Right cardiac atrium (tissue), 5 donors: ENCODE results near the gene PRKCA. TPM values are rescaled to one million over a fixed set of nuclear protein-coding genes. Genes with fewer than 3 reads are reported as not detected.
A peak's percentile ranks its signal among the peaks of the same experiment; 100 is the strongest.

Source experiments
- ATAC-seq, 2 donors: fragments of 200-7000 bp; cut with Tn5 transposase; one replicate each; pipeline versions ENCODE4 v1.8.0 to v1.9.1; 2020; ENCODE audit warnings: moderate library complexity in 2 of 2, mild to moderate bottlenecking in 1 of 2
- DNase-seq, 3 donors: peaks; one replicate each; pipeline ENCODE4 v3.0.0-alpha.2; 2020
- H3K27ac ChIP-seq: one replicate; pipeline ENCODE4 v1.5.1; 2013; ENCODE audit warnings: mild to moderate bottlenecking, low read length, control low read depth, moderate library complexity
- H3K27me3 ChIP-seq: one replicate; pipeline ENCODE4 v1.6.1; 2013; ENCODE audit not compliant: control insufficient read depth, insufficient read depth
- H3K4me1 ChIP-seq: one replicate; pipeline ENCODE4 v1.6.1; 2013; ENCODE audit warnings: low read length; ENCODE audit not compliant: control insufficient read depth, insufficient read depth
- H3K4me3 ChIP-seq: one replicate; pipeline ENCODE4 v1.5.1; 2013; ENCODE audit warnings: low read length, control low read depth
- H3K9me3 ChIP-seq: one replicate; pipeline ENCODE4 v1.6.1; 2013; ENCODE audit warnings: low read length; ENCODE audit not compliant: control insufficient read depth
- WGBS: extraction: QIAGEN DNeasy Blood & Tissue Kit; methylation state at CpG from one replicate; pipeline ENCODE4 v1.1.7; 2013; 5-methylcytosine and 5-hydroxymethylcytosine counted together
- intact Hi-C, 4 donors: fragments of 100-400 bp; cut with DNase I; formaldehyde crosslinking; loops; one replicate each; pipeline versions ENCODE4 v1.11.0 to v1.14.0; 2022 to 2023
- polyA plus RNA-seq: library from polyadenylated mRNA; stranded (reverse); fragments of 200-250 nt; gene quantifications from one replicate; pipeline ENCODE4 v1.2.3, GENCODE V29; 2013
- total RNA-seq, 4 donors: library from RNA; stranded (reverse); fragmentation: NEBNext Ultra II Directional; extraction: Animal tissue kit (Norgen Biotek cat#: 25700); gene quantifications; one replicate each; pipeline ENCODE4 v1.2.1, GENCODE V29; 2021
- donor health status: healthy with polysubstance abuse.
- donor health status: DM: no; HTN: yes; CAD: no.
- donor health status: DM: no; HTN: no; CAD: no.
- donor health status: DM: no; HTN: yes; CAD: no; lungs with severe emphysema.
- donor health status: DM: yes; HTN: yes; CAD: no.

PRKCA gene
- total and polyA plus RNA-seq, 5 donors: 2.2 to 8.0 (median 6.8) TPM

DNA sequence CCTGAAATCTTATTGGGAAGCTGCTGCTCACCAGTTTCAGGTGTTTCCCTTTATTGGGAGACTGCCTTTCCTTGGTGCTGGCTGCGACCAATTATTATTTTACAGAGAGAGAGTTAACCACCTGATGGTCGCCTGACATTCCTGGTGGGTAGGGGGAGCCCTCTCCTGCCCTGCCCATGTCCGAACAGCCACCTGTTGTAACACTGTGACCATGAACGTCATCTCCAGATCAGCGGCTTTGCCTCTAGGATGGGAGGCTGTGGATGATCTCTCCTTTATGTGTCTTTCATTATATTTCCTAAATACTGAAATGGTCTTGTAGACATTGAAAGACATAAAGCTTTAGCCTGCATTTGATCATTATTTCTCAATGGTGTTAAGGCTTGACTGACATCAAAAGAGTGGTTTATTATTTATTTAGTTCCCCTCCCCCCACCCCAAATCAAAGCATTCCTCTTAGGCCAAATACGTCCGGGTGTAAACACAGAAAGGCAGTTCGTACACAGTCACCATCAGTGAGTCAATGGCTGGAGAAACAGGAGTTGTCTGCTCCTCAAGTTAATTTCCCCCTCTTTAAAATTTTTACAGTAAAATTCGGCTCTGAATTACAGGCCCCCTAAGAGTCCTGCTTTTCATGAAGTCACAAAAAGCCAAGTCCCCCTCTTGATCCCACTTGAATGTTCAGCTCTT is 474.7 kb downstream of the PRKCA start:
- intact Hi-C loops: no loop called here
- no peaks in the 10 kb centered on the region for H3K9me3 ChIP-seq
- no peak overlapping the region for H3K27ac ChIP-seq
- no peak overlapping the region for H3K4me3 ChIP-seq
- WGBS: 76% methylated on average over 9 of the region's 9 CpGs
- H3K4me1 ChIP-seq: no peaks in the 10 kb centered on the region
- no peaks in the 10 kb centered on the region for H3K27me3 ChIP-seq
- no peak for ATAC-seq
- no peak for DNase-seq

DNA sequence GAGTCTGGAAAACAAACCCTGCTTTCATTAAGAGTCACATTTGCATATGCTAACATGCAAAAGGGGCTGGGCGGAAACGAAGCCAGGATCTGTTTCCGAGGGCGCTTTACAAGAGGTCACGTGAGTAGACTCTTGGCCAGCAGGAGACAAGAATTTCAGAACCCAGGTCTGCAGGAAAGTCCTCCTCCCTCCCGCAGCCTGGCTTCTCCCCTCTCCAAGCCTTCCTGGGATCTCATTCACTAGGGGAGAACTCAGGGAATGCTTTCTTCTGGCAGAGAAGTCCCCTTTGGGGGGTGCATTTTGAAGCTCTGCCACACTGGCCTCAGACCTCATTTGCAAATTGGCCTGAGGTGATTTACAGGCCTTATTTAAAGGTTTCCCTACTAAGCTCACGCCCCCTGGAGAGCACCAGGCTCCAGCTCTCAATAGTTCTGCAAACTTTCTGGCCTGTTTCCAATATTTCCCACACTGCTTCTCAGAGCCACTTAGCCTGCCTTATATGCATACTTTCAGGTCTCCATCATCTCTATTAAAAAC is 475.3 kb downstream of the PRKCA start:
- Histone ChIP-seq H3K27me3 (no peaks in the 10 kb centered on the region), H3K4me3 (no peak overlapping the region), H3K9me3 (no peaks in the 10 kb centered on the region), H3K4me1 (no peaks in the 10 kb centered on the region), H3K27ac (no peak overlapping the region)
- ATAC-seq (no peak), DNase-seq (no peak)
- 62% methylated on average over 7 of the region's 7 CpGs for WGBS
- intact Hi-C loops: no loop called here

DNA sequence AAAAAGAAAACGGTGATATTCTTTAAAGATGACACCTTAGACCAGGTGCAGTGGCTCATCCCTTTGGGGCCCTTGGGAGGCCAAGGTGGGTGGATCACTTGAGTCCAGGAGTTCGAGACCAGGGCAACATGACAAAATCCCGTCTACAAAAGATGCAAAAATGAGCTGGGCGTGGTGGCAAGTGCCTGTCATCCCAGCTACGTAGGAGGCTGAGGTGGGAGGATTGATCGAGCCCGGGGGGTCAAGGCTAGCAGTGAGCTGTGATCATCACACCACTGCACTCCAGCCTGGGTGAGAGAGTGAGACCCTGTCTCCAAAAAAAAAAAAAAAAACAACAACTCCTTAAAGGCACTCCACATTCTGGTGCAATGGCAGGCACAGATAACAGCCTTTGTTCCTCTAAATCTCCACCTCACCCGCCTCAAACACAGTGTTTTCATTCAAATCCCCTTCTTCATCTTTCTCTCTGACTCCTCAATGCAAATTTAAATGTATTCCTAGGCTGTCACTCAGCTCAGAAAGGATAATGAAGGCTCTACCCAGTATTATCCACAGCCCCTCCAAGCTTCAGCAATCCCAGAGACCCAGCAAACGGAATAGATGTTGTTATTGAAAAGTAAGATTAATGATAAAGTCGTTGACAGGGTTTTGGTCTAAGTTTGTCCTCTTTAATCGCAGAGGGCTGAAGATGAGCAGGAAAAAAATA is 476.3 kb downstream of the PRKCA start:
- ATAC-seq (no peak), DNase-seq (no peak)
- Histone ChIP-seq H3K27ac (no peak overlapping the region), H3K9me3 (no peaks in the 10 kb centered on the region), H3K4me1 (no peaks in the 10 kb centered on the region), H3K27me3 (no peaks in the 10 kb centered on the region), H3K4me3 (no peak overlapping the region)
- intact Hi-C loops: no loop called here
- 89% methylated on average over 11 of the region's 11 CpGs for WGBS

DNA sequence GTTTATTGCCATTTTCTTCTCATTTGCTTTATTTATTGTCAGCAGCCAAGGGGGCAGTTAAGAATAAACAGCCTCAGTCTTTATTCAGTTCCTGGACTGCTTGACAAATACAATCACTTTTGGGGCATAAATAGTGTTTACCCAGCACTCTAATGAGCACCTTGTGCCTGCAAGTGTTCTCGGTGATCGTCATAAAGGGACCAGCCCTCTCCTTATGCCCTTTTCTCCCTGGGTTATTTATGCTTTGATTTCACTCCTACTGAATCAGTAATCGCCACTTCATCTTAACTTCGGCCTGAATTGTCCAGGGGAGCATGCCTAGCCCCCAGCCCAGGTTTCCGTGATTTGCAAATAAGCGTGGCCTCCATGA is 476.8 kb downstream of the PRKCA start:
- WGBS: 93% methylated on average over 6 of the region's 6 CpGs
- intact Hi-C loops: no loop called here
- DNase-seq (no peak), ATAC-seq (no peak)
- no peaks in the 10 kb centered on the region for H3K4me1 ChIP-seq
- no peak overlapping the region for H3K4me3 ChIP-seq
- no peaks in the 10 kb centered on the region for H3K9me3 ChIP-seq
- H3K27ac ChIP-seq: no peak overlapping the region
- no peaks in the 10 kb centered on the region for H3K27me3 ChIP-seq

DNA sequence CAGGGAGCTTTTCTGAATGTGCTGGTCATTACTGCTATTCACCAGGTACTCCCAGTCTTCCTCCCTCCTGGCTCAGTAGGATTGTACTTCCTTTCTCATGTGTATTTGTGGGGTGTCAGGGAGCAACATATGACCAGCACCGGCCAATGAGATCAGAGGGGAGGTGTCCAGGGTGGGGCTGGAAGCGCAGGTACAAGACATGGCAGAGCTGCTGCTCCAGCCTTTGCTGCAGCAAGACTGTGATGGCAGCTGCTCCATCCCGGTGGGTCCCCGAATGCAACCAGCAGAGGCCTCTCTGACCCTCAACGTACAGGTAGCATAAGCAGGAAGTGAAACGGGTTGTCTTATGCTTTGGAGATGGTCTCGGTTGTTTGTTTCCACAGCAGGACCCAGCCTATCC is 478.7 kb downstream of the PRKCA start:
- intact Hi-C loops: no loop called here
- H3K9me3 ChIP-seq: no peaks in the 10 kb centered on the region
- H3K27me3 ChIP-seq: no peaks in the 10 kb centered on the region
- H3K27ac ChIP-seq: no peak overlapping the region
- no peaks in the 10 kb centered on the region for H3K4me1 ChIP-seq
- no peak overlapping the region for H3K4me3 ChIP-seq
- ATAC-seq (no peak), DNase-seq (no peak)
- WGBS: 88% methylated on average over 7 of the region's 7 CpGs

DNA sequence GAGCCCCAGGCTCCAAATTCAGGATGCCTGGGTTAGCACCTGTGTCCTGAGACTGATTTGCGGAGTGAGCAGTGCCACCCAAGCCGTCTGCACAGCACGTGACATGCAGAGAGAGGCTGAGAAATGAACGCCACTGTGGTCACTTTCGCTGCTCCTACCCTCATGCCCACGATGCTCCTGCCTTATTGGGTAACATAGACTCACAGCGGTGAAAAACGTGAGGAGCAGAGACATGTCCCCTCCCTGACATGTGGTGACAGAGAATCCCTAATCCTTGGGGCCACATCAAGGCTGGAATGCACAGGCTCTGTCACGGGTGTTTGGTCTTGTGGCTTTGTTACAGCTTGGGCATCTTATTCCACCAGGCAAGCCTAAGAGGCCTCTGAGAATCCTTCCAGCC is 480.4 kb downstream of the PRKCA start:
- Histone ChIP-seq H3K4me3 (no peak overlapping the region), H3K4me1 (no peaks in the 10 kb centered on the region), H3K27me3 (no peaks in the 10 kb centered on the region), H3K9me3 (no peaks in the 10 kb centered on the region), H3K27ac (no peak overlapping the region)
- intact Hi-C loops: no loop called here
- no peak for ATAC-seq
- DNase-seq: no peak
- WGBS: 88% methylated on average over 9 of the region's 9 CpGs

DNA sequence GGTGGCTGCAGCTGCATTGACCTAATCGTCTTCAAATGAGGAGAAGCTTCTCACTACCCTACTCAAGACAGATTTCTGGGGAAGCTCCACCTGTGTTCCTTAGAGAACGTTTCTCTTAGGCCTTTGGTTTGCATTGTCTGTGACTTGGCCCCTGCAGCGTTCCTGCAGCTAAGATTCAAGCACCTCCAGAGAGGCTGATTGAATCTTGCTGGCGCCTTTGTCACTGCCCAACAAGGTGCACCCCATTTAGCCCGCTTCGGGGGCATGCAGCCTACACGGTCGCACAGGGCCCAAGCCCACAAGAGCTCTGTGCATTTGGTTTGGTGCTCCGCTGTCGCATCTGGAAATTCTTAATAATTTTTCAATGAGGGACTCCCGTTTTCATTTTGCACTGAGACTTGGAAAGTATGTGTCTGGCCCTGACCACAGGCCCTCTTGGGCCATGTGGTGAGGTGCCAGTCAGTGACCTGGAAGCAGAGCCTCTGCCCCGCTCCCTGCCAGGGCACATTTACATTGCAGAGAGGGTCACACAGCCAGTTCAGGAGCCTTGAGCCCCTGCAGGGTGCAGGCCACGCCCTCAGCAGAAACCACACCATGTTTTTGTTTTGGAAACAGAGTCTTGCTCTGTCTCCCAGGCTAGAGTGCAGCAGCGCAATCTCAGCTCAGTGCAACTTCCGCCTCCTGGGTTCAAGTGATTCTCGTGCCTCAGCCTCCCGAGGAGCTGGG is 481.4 kb downstream of the PRKCA start:
- Histone ChIP-seq H3K9me3 (no peaks in the 10 kb centered on the region), H3K4me1 (peaks cover 3% of the 10 kb centered on the region), H3K27me3 (no peaks in the 10 kb centered on the region), H3K27ac (no peak overlapping the region), H3K4me3 (no peak overlapping the region)
- DNase-seq (no peak), ATAC-seq (no peak)
- intact Hi-C loops: no loop called here
- WGBS: 92% methylated on average over 17 of the region's 17 CpGs

DNA sequence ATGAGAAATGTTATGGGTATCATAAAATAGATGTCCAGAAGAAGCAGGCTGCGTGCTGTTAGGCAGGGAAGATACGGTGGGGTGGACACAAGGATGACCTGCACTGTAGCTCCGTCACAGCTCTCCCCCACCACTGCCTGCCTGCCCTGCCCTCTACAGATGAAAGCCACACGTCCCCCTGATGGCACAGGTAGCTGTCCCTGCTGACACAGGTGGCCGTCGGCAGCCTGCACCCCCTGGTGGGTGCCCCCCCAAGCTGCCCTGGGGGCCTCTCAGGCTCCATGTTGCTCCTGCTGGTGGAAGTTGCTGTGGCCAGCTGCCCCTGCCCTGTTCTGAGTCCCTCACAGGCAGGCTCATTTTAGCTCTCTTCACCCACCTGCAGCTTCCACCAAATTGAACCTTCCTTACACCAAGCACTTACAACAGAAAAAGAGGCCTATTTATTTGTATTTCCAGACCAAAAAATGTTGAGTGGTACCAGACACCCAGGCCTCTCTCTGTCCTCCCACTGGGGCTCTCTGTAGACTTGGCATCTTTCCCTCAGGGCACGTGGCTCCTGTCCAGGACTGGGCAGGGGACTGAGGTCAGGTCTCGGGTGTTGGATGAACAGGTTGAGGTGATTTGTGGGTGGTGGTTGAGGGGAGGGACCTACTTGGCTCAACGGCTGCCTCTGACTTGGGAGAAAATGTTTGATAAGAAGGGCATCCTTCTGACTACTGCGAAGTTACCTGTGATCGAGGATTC is 482.4 kb downstream of the PRKCA start:
- no peaks in the 10 kb centered on the region for H3K9me3 ChIP-seq
- intact Hi-C loops: no loop called here
- ATAC-seq (no peak), DNase-seq (no peak)
- no peak overlapping the region for H3K4me3 ChIP-seq
- peaks cover 3% of the 10 kb centered on the region for H3K4me1 ChIP-seq
- WGBS: 83% methylated on average over 11 of the region's 11 CpGs
- H3K27me3 ChIP-seq: no peaks in the 10 kb centered on the region
- no peak overlapping the region for H3K27ac ChIP-seq

DNA sequence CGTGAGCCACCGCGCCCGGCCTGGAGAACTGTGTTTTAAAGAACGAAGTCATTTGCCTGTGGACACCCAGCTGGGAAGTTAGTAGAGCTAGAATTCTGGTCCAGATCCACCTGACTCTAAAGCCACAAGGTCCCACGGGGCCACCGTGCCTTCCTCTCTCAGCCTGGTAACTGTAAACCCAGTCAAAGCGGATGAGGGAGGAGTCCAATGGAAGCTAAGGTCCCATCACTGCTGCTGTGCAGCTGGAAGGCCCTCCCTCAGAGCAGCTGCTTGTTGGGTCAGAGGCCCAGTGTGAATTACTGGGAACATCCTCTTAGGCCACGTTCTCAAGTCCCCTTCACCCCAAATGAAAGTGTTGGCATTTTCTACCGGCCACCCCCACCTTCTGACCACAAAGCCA is 483.7 kb downstream of the PRKCA start:
- Histone ChIP-seq H3K27me3 (no peaks in the 10 kb centered on the region), H3K4me3 (no peak overlapping the region), H3K4me1 (peaks cover 3% of the 10 kb centered on the region), H3K27ac (no peak overlapping the region), H3K9me3 (no peaks in the 10 kb centered on the region)
- 90% methylated on average over 10 of the region's 10 CpGs for WGBS
- DNase-seq (no peak), ATAC-seq (no peak)
- intact Hi-C loops: no loop called here

DNA sequence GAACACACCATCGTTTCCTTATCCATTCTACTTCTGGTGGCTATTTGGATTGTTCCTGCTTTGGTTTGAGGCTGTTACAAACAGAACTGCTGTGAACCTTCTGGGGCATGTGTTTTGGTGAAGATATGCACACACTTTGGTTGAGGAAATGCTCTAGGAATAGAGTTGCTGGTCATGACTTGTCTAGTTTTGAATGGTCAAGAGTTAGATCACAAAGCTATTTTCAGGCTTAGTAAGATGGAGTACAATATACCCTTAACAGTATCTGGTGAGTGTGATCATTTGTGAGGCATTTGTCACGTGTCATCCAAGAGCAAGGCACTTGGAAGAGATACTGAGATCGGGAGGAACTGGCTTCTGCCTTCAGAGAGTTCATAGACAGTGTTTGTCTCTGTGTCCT is 485.5 kb downstream of the PRKCA start:
- ATAC-seq: no peak
- WGBS: 49% methylated on average over 3 of the region's 3 CpGs

More for the DNA sequence above, 485.5 kb downstream of the PRKCA start:
- Histone ChIP-seq H3K9me3 (no peaks in the 10 kb centered on the region), H3K27ac (peak overlapping the region; percentile 14), H3K4me1 (peaks cover 3% of the 10 kb centered on the region), H3K4me3 (no peak overlapping the region), H3K27me3 (no peaks in the 10 kb centered on the region)
- no peak for DNase-seq
- intact Hi-C loops: no loop called here
